ENCODE measurements around the gene RASAL3.

RASAL3 gene

DNA sequence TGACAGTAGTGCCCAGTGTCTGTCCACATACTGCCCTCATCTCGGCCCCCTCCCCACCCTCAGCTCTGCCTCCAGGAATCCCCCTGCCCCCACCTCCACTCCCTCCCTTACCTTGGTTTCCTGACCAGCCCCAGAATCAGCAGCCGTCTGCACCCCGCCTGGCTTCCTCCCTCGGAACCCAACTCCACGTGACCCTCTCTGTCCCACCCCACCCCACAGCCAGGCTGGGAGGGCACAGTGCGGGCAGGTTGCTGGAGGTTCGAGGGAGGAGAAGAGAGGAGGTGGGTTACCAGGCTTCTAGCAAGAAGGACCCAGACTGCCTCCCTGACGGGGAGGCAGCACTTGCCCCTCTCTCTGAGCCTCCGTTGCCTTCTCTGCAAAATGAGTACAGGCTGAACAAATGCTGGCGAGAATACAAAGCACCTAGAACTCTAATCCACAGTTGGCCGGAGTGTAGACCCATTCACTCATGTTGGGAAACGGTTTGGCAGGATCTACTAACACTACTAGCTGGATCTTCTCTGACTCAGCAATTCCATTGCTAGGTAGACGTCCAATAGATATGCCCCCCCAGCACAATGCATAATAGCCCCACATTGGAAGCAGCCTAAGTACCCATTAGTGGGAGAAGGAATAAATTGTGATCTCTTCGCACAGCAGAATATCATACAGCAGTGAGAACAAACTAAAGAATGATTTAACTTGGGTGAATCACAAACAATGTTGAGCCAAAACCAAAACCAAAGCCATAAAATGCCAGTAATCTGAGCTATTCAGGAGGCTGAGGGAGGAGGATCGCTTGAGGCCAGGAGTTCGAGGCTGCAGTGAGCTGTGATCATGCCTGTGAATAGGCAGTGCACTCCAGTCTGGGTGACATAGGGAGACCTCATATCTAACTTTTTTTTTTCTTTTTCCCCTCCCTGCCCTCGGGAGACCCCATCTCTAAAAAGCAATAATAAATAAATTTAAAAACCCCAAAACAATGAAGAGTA lies at the start of gene RASAL3:
TSS of gene RASAL3 (minus strand) at position 151 of the 992 bp plus-strand sequence. CDS start 186 bp downstream, outside the sequence.
- H3K27ac ChIP-seq (ENCODE audit: low read depth, low read length) = no peak within 1 kb of the TSS
- H3K4me1 ChIP-seq (ENCODE audit: control insufficient read depth, insufficient read depth, low read length) = no peaks in the 10 kb centered on the region
- no peaks in the 10 kb centered on the region for H3K9me3 ChIP-seq (ENCODE audit: control insufficient read depth, insufficient read depth, low read length)
- H3K27me3 ChIP-seq (ENCODE audit: control insufficient read depth, insufficient read depth, low read length) = peaks cover 41% of the 10 kb centered on the region
- no peak within 1 kb of the TSS for H3K9ac ChIP-seq (ENCODE audit: low read depth, low read length)
- no peak within 1 kb of the TSS for H3K4me3 ChIP-seq (ENCODE audit: low read depth, low read length)
- no peaks in the 10 kb centered on the region for H3K36me3 ChIP-seq (ENCODE audit: control insufficient read depth, insufficient read depth, low read length)

DNA sequence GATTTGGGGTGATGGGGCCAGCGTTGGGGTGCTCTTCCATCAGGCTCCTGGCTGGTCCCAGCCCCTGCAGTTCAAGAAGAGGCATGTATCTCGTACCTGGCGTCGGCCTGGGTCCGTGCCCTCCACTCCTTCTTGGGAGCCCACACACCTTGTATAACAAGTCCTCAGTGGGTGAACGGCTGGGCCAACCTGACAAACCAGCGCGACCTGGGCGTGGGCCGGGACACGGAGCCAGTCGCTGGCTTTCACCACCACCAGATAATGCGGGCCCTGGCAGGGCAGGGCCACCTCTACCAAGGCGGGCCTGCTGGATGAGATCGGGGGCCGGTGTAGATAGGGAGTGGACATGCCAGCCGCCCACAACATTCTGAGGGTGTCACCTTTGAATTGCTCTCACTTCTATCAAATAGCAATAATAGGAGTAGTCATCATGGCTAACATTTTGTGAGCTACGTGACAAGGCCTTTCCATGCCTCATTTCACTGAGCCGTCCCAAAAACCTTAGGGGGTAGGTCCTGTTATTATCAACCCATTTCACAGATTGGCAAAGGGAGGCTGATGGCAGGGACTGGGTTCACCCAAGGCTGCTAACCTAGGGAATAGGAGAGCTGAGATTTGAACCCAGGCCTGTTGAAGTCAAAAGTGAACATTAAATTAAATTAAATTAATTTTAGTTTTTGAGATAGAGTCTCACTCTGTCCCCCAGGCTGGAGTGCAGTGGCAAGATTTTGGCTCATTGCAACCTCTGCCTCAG lies 47.5 kb upstream of the RASAL3 start:
- Histone ChIP-seq H3K4me3 (ENCODE audit: low read depth, low read length) (no peak overlapping the region), H3K27ac (ENCODE audit: low read depth, low read length) (no peak overlapping the region), H3K4me1 (ENCODE audit: control insufficient read depth, insufficient read depth, low read length) (no peaks in the 10 kb centered on the region), H3K9ac (ENCODE audit: low read depth, low read length) (no peak overlapping the region), H3K9me3 (ENCODE audit: control insufficient read depth, insufficient read depth, low read length) (peaks cover 76% of the 10 kb centered on the region), H3K36me3 (ENCODE audit: control insufficient read depth, insufficient read depth, low read length) (no peaks in the 10 kb centered on the region), H3K27me3 (ENCODE audit: control insufficient read depth, insufficient read depth, low read length) (no peaks in the 10 kb centered on the region; the same call in 1 of the 2 replicates)

DNA sequence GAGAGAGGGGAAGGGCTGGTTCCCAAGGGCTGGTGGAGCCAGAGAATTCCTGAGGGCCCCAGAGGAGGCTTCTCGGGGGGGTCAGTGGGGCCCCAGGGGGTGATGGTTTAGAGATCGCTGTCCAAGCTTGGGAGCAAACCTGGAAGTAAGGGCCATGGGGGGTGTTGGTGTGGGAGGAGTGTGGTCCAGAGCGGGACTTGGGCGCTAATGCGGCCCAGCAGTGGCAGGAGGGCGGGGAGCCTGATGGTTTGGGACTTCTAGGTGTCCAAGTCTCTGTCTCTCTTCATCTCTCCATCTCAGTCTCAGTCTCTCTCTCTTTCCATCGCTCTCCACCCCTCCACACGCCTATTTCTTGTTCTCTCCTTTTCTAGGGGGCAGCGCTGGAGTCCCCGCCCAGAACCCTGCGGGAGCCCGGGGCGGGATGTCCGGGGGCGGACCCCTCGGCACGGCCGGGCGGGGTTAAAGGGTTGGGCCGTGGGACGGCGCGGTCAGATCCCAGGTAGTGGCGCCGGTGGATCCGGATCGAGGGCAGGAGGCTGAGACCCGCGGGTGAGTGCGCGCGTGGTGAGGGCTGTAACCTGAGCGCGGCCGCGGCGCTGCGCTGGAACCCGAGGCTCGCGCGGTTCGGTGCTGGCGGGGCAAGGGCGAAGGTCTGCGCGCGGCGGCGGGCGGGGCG lies 43.8 kb upstream of the RASAL3 start, which contains the start of gene CYP4F22:
TSS of gene CYP4F22 (plus strand) at position 491 of the 676 bp plus-strand sequence. CDS start 16,812 bp downstream, outside the sequence.
- Histone ChIP-seq H3K27ac (ENCODE audit: low read depth, low read length) (no peak within 1 kb of the TSS), H3K4me1 (ENCODE audit: control insufficient read depth, insufficient read depth, low read length) (no peaks in the 10 kb centered on the region), H3K27me3 (ENCODE audit: control insufficient read depth, insufficient read depth, low read length) (no peaks in the 10 kb centered on the region; the same call in 1 of the 2 replicates)

DNA sequence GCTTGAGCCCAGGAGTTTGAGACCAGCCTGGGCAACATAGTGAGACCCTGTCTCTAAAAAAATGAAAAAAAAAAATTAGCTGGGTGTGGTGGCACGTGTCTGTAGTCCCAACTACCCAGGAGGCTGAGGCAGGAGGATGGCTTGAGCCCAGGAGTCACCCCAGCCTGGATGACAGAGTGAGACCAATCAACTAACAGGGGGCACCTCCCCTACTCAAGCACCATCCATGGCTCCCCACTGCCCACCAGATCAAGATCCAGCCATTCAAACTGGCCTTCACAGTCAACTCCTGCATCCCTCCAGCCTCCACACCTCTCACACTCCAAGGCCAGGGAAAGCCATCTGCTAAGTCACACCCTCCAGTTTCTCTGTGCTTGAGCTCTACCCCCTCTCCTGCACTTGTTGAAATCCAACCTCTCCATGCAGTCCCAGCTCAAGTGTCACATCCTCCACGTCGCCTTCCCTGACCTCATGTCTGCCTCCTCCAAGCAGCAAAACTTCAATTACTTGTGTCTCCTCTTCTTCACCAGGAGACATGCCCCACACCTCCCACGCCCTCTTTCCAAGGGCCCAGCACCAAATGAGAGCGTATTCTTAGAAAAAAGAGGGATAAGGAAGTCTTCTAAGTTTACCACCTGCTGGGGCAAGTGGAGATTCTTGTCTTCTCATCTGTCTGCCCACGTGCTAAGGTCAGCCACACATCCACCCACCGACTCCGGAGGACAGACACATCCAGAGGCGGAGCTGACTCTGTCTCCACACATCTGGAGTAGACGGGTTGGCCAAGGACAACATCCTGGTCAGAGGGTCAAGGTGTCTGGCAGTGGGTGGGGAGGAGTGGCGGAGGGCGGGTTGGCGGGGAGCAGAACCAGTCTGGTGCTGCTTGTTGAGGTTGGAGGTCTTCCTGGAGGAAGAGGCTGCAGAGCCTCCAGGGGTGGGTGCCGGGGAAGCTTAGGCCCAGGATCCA lies 43.0 kb upstream of the RASAL3 start:
- Histone ChIP-seq H3K4me3 (ENCODE audit: low read depth, low read length) (no peak overlapping the region), H3K36me3 (ENCODE audit: control insufficient read depth, insufficient read depth, low read length) (no peaks in the 10 kb centered on the region), H3K9me3 (ENCODE audit: control insufficient read depth, insufficient read depth, low read length) (peaks cover 63% of the 10 kb centered on the region), H3K4me1 (ENCODE audit: control insufficient read depth, insufficient read depth, low read length) (no peaks in the 10 kb centered on the region), H3K27ac (ENCODE audit: low read depth, low read length) (no peak overlapping the region), H3K27me3 (ENCODE audit: control insufficient read depth, insufficient read depth, low read length) (no peaks in the 10 kb centered on the region; the same call in 1 of the 2 replicates), H3K9ac (ENCODE audit: low read depth, low read length) (no peak overlapping the region)

More for the DNA sequence above, 43.8 kb upstream of the RASAL3 start, which contains the start of gene CYP4F22:
- no peak within 1 kb of the TSS for H3K4me3 ChIP-seq (ENCODE audit: low read depth, low read length)
- H3K36me3 ChIP-seq (ENCODE audit: control insufficient read depth, insufficient read depth, low read length) = no peaks in the 10 kb centered on the region
- H3K9me3 ChIP-seq (ENCODE audit: control insufficient read depth, insufficient read depth, low read length) = peaks cover 66% of the 10 kb centered on the region
- no peak within 1 kb of the TSS for H3K9ac ChIP-seq (ENCODE audit: low read depth, low read length)

DNA sequence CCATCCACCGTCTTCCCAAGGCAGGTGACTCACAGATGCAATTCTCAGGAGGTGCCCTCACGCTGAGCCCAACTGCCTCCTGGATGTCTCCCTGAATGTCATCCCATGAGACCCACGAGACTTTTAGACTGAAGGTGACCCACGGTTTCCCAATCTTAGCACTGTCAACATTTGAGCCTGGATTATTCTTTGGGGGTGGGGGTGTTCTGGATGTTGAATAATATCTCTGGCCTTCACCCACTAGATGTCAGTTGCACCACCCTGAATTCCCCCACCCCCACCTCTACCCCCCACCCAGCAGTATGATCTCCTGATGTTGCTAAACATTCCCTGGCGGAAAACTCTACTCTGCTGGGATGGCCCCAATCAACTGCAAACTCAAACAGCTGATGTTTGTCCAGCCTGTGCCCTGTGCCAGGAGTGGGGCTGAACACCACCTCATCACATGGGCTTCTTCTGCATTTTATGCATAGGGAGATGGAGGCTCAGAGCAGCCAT lies 41.8 kb upstream of the RASAL3 start:
- Histone ChIP-seq H3K4me3 (ENCODE audit: low read depth, low read length) (no peak overlapping the region), H3K36me3 (ENCODE audit: control insufficient read depth, insufficient read depth, low read length) (no peaks in the 10 kb centered on the region), H3K9ac (ENCODE audit: low read depth, low read length) (no peak overlapping the region), H3K27ac (ENCODE audit: low read depth, low read length) (no peak overlapping the region), H3K4me1 (ENCODE audit: control insufficient read depth, insufficient read depth, low read length) (no peaks in the 10 kb centered on the region), H3K9me3 (ENCODE audit: control insufficient read depth, insufficient read depth, low read length) (peaks cover 60% of the 10 kb centered on the region), H3K27me3 (ENCODE audit: control insufficient read depth, insufficient read depth, low read length) (no peaks in the 10 kb centered on the region; the same call in 1 of the 2 replicates)

DNA sequence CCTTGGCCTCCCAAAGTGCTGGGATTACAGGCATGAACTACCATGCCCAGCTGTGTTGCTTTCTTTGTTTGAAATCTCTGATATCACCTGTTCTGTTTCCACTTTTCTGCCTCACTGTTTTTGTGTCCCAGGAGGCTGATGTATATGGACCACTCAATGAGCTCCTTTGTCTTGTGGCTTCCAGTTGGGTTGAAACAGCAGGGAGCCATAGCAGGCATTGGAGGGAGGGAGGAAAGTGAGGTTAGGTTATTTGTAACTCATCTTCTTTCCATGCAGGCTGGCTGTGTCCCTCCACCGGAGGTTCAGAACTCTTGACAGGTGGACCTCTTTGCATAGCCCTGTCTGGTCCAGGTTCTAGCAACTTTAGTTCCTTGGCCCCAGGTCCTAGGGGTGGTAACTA lies 37.9 kb upstream of the RASAL3 start:
- no peak overlapping the region for H3K4me3 ChIP-seq (ENCODE audit: low read depth, low read length)
- H3K27me3 ChIP-seq (ENCODE audit: control insufficient read depth, insufficient read depth, low read length) = no peaks in the 10 kb centered on the region
- no peaks in the 10 kb centered on the region for H3K4me1 ChIP-seq (ENCODE audit: control insufficient read depth, insufficient read depth, low read length)
- H3K9me3 ChIP-seq (ENCODE audit: control insufficient read depth, insufficient read depth, low read length) = peaks cover 59% of the 10 kb centered on the region
- H3K27ac ChIP-seq (ENCODE audit: low read depth, low read length) = no peak overlapping the region
- H3K9ac ChIP-seq (ENCODE audit: low read depth, low read length) = no peak overlapping the region
- H3K36me3 ChIP-seq (ENCODE audit: control insufficient read depth, insufficient read depth, low read length) = no peaks in the 10 kb centered on the region

DNA sequence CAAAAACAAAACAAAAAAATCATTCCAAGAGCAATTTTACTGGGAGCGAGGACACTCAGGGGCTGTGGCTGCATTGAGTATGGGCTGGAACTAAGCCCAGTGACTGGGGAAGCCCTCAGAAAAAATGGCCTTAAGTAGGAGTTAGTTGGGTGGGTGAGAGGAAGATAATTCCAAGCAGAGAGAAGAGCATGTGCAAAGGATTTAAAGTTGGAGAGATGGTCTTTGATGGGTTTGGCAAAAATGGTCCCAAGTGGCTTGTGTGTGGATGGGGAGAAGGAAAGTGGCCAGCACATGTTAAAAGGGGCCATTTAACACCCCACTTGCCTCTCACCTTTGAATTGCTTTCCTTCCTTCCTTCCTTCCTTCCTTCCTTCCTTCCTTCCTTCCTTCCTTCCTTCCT lies 37.3 kb upstream of the RASAL3 start:
- no peaks in the 10 kb centered on the region for H3K36me3 ChIP-seq (ENCODE audit: control insufficient read depth, insufficient read depth, low read length)
- peaks cover 59% of the 10 kb centered on the region for H3K9me3 ChIP-seq (ENCODE audit: control insufficient read depth, insufficient read depth, low read length)
- no peak overlapping the region for H3K4me3 ChIP-seq (ENCODE audit: low read depth, low read length)
- H3K9ac ChIP-seq (ENCODE audit: low read depth, low read length) = no peak overlapping the region
- no peaks in the 10 kb centered on the region for H3K4me1 ChIP-seq (ENCODE audit: control insufficient read depth, insufficient read depth, low read length)
- no peak overlapping the region for H3K27ac ChIP-seq (ENCODE audit: low read depth, low read length)
- H3K27me3 ChIP-seq (ENCODE audit: control insufficient read depth, insufficient read depth, low read length) = no peaks in the 10 kb centered on the region

DNA sequence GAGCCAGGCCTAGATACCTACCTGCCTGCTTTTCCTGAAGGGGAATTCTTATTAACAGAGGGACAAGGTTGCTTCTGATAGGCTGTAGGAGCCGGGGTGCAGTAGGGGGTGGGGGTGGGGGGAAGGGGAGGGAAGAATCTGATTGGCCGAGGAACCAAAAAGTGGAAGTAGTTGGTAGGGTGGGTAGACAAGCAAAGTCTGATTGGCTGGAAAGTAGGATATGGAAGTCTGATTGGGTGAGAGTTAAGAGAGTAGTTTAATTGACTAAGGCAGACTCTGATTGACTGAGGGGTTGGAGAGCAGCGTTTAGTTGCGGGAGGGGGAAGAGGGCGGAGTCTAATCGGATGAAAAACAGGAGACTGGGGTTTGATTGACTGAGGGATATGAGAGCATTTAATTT lies 34.6 kb upstream of the RASAL3 start:
- H3K27ac ChIP-seq (ENCODE audit: low read depth, low read length) = no peak overlapping the region
- no peak overlapping the region for H3K9ac ChIP-seq (ENCODE audit: low read depth, low read length)
- peaks cover 53% of the 10 kb centered on the region for H3K9me3 ChIP-seq (ENCODE audit: control insufficient read depth, insufficient read depth, low read length)
- no peaks in the 10 kb centered on the region for H3K36me3 ChIP-seq (ENCODE audit: control insufficient read depth, insufficient read depth, low read length)
- H3K4me3 ChIP-seq (ENCODE audit: low read depth, low read length) = no peak overlapping the region
- no peaks in the 10 kb centered on the region for H3K27me3 ChIP-seq (ENCODE audit: control insufficient read depth, insufficient read depth, low read length)
- no peaks in the 10 kb centered on the region for H3K4me1 ChIP-seq (ENCODE audit: control insufficient read depth, insufficient read depth, low read length)

DNA sequence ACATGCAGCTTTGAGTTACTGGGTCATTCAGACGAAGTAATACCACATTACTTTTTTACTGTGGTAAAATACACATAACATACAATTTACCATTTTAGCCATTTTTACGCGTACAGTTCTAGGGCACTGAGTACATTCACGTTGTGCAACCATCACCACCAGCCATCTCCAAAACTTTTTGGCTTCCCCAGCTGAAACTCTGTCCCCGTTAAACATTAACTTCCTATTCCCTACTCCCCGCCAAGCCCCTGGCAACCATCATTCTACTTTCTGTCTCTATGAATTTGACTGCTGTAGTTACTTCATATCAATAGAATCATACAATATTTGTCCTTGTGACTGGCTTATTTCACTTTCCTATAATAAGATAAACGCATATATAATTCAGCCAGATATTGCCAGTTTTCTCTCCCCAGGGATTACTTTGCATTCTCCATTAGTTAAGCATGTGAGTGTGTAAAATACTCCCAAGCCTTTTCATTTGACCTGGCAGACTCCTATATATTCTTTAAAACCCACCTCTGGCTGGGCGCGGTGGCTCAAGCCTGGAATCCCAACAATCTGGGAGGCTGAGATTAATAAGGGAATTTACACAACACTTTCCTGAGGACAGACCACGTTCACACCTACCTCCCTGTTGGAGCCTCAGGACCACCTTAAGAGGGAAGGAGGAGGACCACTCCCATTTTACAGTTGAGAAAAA lies 34.0 kb upstream of the RASAL3 start:
- peaks cover 53% of the 10 kb centered on the region for H3K9me3 ChIP-seq (ENCODE audit: control insufficient read depth, insufficient read depth, low read length)
- H3K27me3 ChIP-seq (ENCODE audit: control insufficient read depth, insufficient read depth, low read length) = no peaks in the 10 kb centered on the region
- no peak overlapping the region for H3K4me3 ChIP-seq (ENCODE audit: low read depth, low read length)
- no peaks in the 10 kb centered on the region for H3K4me1 ChIP-seq (ENCODE audit: control insufficient read depth, insufficient read depth, low read length)
- no peaks in the 10 kb centered on the region for H3K36me3 ChIP-seq (ENCODE audit: control insufficient read depth, insufficient read depth, low read length)
- H3K27ac ChIP-seq (ENCODE audit: low read depth, low read length) = no peak overlapping the region
- H3K9ac ChIP-seq (ENCODE audit: low read depth, low read length) = no peak overlapping the region
